SK-N-MC (cell line): ENCODE data around the gene P3H1.

ENCODE experiments used
- DNase-seq: peaks from one replicate; pipeline ENCODE4 v3.0.0-alpha.2; 2011; ENCODE audit warnings: low read depth, low spot score
- H3K27ac ChIP-seq: fragments of 200-600 bp; sonication (generic); 2 replicates; pipeline ENCODE4 v1.5.1; 2016; ENCODE audit warnings: mixed run types
- H3K36me3 ChIP-seq: fragments of 200-600 bp; sonication (generic); 2 replicates; pipeline ENCODE4 v1.6.1; 2017; ENCODE audit warnings: antibody characterized with exemption, low read length, mixed read lengths; ENCODE audit not compliant: insufficient read depth
- H3K4me3 ChIP-seq: fragments of 200-600 bp; sonication (generic); 2 replicates; pipeline ENCODE4 v1.5.1; 2016
- H3K9ac ChIP-seq: fragments of 200-600 bp; sonication (generic); 2 replicates; pipeline ENCODE4 v1.8.0; 2017; ENCODE audit warnings: mixed run types, mixed read lengths; ENCODE audit not compliant: insufficient read length
- H3K9me3 ChIP-seq: fragments of 200-600 bp; sonication (generic); 2 replicates; pipeline ENCODE4 v1.6.1; 2017; ENCODE audit warnings: low read depth, mild to moderate bottlenecking, antibody characterized with exemption, low read length, moderate library complexity, mixed read lengths
- EZH2 ChIP-seq: fragments of 200-600 bp; sonication (generic); IDR thresholded peaks from one replicate; pipeline ENCODE4 v1.6.1; 2017; ENCODE audit warnings: antibody characterized with exemption
- FOXP2 ChIP-seq: optimal IDR thresholded peaks from 2 replicates; pipeline ENCODE3; 2011; ENCODE audit warnings: mild to moderate bottlenecking, moderate library complexity; ENCODE audit not compliant: insufficient read depth; ENCODE audit errors: extremely low read length, control extremely low read depth
- POLR2AphosphoS5 ChIP-seq: IDR thresholded peaks from 2 replicates; pipeline ENCODE4 v1.6.1; 2012; ENCODE audit warnings: mild to moderate bottlenecking, low read depth, low read length, borderline replicate concordance

Gene P3H1

GRCh38 chr1:42797414-42797813 lies 30.6 kb upstream of the P3H1 start:
- TF ChIP-seq EZH2 (no peak), FOXP2 (no peak), POLR2AphosphoS5 (no peak)
- no peak for DNase-seq
- Histone ChIP-seq H3K4me3 (no peak overlapping the region), H3K9ac (no peak overlapping the region), H3K9me3 (no peaks in the 10 kb centered on the region), H3K36me3 (no peaks in the 10 kb centered on the region), H3K27ac (no peak overlapping the region)

GRCh38 chr1:42793824-42794223 lies 27.0 kb upstream of the P3H1 start:
- no peak overlapping the region for H3K27ac ChIP-seq
- H3K9ac ChIP-seq: no peak overlapping the region
- no peak for DNase-seq
- H3K9me3 ChIP-seq: no peaks in the 10 kb centered on the region
- H3K4me3 ChIP-seq: no peak overlapping the region
- no peak for TF ChIP-seq EZH2
- TF ChIP-seq FOXP2: no peak
- no peak for TF ChIP-seq POLR2AphosphoS5
- no peaks in the 10 kb centered on the region for H3K36me3 ChIP-seq

DNA sequence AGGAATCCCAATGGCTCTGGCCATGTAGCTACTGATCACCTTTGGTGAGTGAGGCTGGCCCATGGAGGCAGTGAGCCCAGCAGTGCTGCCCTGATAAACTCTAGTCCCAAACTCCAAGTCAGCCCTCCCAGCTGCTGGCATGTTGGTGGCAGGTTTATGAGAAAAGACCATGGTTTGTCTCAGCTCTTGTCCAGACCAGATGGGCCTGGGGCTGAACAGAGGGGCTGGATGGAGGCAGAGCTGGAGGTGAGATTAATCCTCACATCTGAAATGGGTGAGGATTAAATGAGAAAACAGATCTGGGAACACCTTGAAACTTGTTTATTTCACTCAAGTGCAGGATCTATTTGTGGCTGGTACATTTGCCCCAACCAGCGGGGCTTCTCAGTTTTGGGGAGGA lies 21.2 kb upstream of the P3H1 start:
- H3K36me3 ChIP-seq: no peaks in the 10 kb centered on the region
- no peak overlapping the region for H3K4me3 ChIP-seq
- no peak overlapping the region for H3K9ac ChIP-seq
- H3K9me3 ChIP-seq: no peaks in the 10 kb centered on the region
- H3K27ac ChIP-seq: no peak overlapping the region
- no peak for DNase-seq
- TF ChIP-seq POLR2AphosphoS5 (no peak), EZH2 (no peak), FOXP2 (no peak)

- H3K4me3 ChIP-seq: no peak overlapping the region
- no peaks in the 10 kb centered on the region for H3K9me3 ChIP-seq
- no peak overlapping the region for H3K9ac ChIP-seq
- H3K36me3 ChIP-seq: no peaks in the 10 kb centered on the region
- no peak overlapping the region for H3K27ac ChIP-seq
- no peak for DNase-seq
- TF ChIP-seq FOXP2 (no peak), POLR2AphosphoS5 (no peak), EZH2 (no peak)
Measured at GRCh38 chr1:42786097-42786496, 19.3 kb upstream of the P3H1 start.

GRCh38 chr1:42784946-42785693 lies 18.3 kb upstream of the P3H1 start, which contains the start of gene TMEM269:
Gene TMEM269 (plus strand): TSS chr1:42784991. CDS start chr1:42789894, 4,903 bp downstream.
- DNase-seq: no peak
- Histone ChIP-seq H3K4me3 (no peak within 1 kb of the TSS), H3K27ac (no peak within 1 kb of the TSS), H3K9ac (no peak within 1 kb of the TSS), H3K9me3 (no peaks in the 10 kb centered on the region), H3K36me3 (0 out of 2 replicates have a peak, but pooled peaks cover 5% of the 10 kb centered on the region)
- no peak for TF ChIP-seq FOXP2

- Histone ChIP-seq H3K9me3 (no peaks in the 10 kb centered on the region), H3K4me3 (no peak overlapping the region), H3K27ac (no peak overlapping the region), H3K9ac (no peak overlapping the region), H3K36me3 (0 out of 2 replicates have a peak, but pooled peaks cover 9% of the 10 kb centered on the region)
- no peak for TF ChIP-seq FOXP2
- TF ChIP-seq EZH2: no peak
- no peak for TF ChIP-seq POLR2AphosphoS5
- DNase-seq: no peak
Measured at GRCh38 chr1:42784547-42784945, 17.7 kb upstream of the P3H1 start.

DNA sequence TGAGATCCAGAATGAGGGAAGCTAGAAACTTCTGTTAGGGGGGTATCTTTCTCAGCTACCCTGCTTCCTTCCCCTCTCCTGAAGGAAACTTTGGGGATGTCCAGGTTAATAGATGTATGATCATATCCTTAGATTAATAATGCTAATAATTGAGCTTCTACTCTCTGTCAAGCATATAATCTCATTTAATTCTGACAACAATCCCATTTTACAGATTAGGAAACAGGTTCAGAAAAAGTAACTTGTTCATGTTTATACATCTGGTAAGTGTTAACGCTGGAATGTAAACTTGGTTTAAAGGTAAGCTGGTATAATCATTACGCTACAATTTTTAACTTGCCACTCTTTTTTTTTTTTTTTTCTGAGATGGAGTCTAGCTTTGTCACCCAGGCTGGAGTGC lies 16.3 kb upstream of the P3H1 start:
- H3K4me3 ChIP-seq: no peak overlapping the region
- no peak for TF ChIP-seq FOXP2
- no peak for TF ChIP-seq EZH2
- no peak for TF ChIP-seq POLR2AphosphoS5
- no peaks in the 10 kb centered on the region for H3K9me3 ChIP-seq
- H3K27ac ChIP-seq: no peak overlapping the region
- H3K9ac ChIP-seq: no peak overlapping the region
- 0 out of 2 replicates have a peak, but pooled peaks cover 11% of the 10 kb centered on the region for H3K36me3 ChIP-seq
- no peak for DNase-seq

GRCh38 chr1:42780176-42780575 lies 13.3 kb upstream of the P3H1 start:
- DNase-seq: no peak
- H3K9me3 ChIP-seq: no peaks in the 10 kb centered on the region
- peaks cover 31% of the 10 kb centered on the region for H3K36me3 ChIP-seq
- H3K9ac ChIP-seq: no peak overlapping the region
- H3K27ac ChIP-seq: no peak overlapping the region
- no peak overlapping the region for H3K4me3 ChIP-seq
- TF ChIP-seq FOXP2: no peak
- TF ChIP-seq POLR2AphosphoS5: no peak
- TF ChIP-seq EZH2: no peak

- Histone ChIP-seq H3K27ac (no peak overlapping the region), H3K9me3 (no peaks in the 10 kb centered on the region), H3K36me3 (peaks cover 35% of the 10 kb centered on the region), H3K9ac (no peak overlapping the region), H3K4me3 (no peak overlapping the region)
- TF ChIP-seq POLR2AphosphoS5 (no peak), FOXP2 (no peak), EZH2 (no peak)
- DNase-seq: no peak
Measured at GRCh38 chr1:42779725-42780124, 12.9 kb upstream of the P3H1 start.
